Ovary (tissue), 9 donors: ENCODE data around the gene BUB1B. TPM values are rescaled to one million over a fixed set of nuclear protein-coding genes. Genes with fewer than 3 reads are reported as not detected.

ENCODE experiments used
- DNase-seq, 5 donors: peaks; one replicate each; pipeline ENCODE4 v3.0.0-alpha.2; 2019 to 2020
- H3K27ac ChIP-seq, 2 donors: fragments of 200-600 bp; one replicate each; pipeline versions ENCODE4 v1.5.1 to v1.8.0; 2019 to 2022
- H3K27me3 ChIP-seq: fragments of 200-600 bp; one replicate; pipeline ENCODE4 v1.8.0; 2022
- H3K36me3 ChIP-seq: fragments of 200-600 bp; sonication (generic); one replicate; pipeline ENCODE4 v1.5.1; 2019
- H3K4me1 ChIP-seq: one replicate; pipeline ENCODE4 v1.8.1; 2013; ENCODE audit warnings: mild to moderate bottlenecking, moderate library complexity; ENCODE audit not compliant: insufficient read depth
- H3K4me3 ChIP-seq: fragments of 200-600 bp; sonication (generic); one replicate; pipeline ENCODE4 v1.5.1; 2017
- H3K9me3 ChIP-seq, 2 donors: fragments of 200-600 bp in 1 of 2; sonication (generic) in 1 of 2; one replicate each; pipeline versions ENCODE4 v1.5.1 to v1.8.1; 2013 to 2019; ENCODE audit warnings: mild to moderate bottlenecking in 1 of 2, moderate library complexity in 1 of 2
- EP300 ChIP-seq: sonication (generic); formaldehyde crosslinking; IDR thresholded peaks from one replicate; pipeline ENCODE4 v1.6.1; 2017; ENCODE audit warnings: antibody characterized with exemption
- POLR2A ChIP-seq: fragments of 450-650 bp; IDR thresholded peaks from one replicate; pipeline ENCODE4 v1.6.1; 2017; ENCODE audit warnings: antibody characterized with exemption, mild to moderate bottlenecking, moderate library complexity
- WGBS, 3 donors: extraction: QIAGEN DNeasy Blood & Tissue Kit in 1 of 3; methylation state at CpG; one replicate each; pipeline versions ENCODE4 v1.1.5 to v1.1.7; 2013 to 2017; 5-methylcytosine and 5-hydroxymethylcytosine counted together
- intact Hi-C, 4 donors: fragments of 100-400 bp; cut with DNase I; formaldehyde crosslinking; loops; one replicate each; pipeline versions ENCODE4 v1.11.0 to v1.15.1; 2022 to 2023
- polyA plus RNA-seq, 2 donors: library from polyadenylated mRNA; stranded (reverse); fragments of 200-250 nt in 1 of 2; fragments of 350-450 nt in 1 of 2; fragmentation: Illumina TruSeq in 1 of 2; extraction: RNeasy Lipid Tissue Mini Kit (QIAGEN cat#74804) in 1 of 2; gene quantifications; one replicate each; pipeline ENCODE4 v1.2.3, GENCODE V29; 2013 to 2014
- total RNA-seq, 7 donors: library from RNA; depleted of rRNA in 2 of 7; stranded (reverse); fragments of >200 nt in 2 of 7; fragmentation: NEBNext Ultra II Directional in 3 of 7; extraction: Animal tissue kit (Norgen Biotek cat#: 25700) in 3 of 7; gene quantifications; one replicate each; pipeline versions ENCODE4 v1.1.0 to v1.2.4, GENCODE V29; 2016 to 2023
- TF ChIP-seq, protein P1 (sequence below), 3 donors: fragments of 450-650 bp in 2 of 3; fragments of 200-600 bp in 1 of 3; IDR thresholded peaks; one replicate each; pipeline versions ENCODE4 v1.5.1 to v1.8.0; 2016 to 2022; ENCODE audit warnings: antibody characterized with exemption in 3 of 3, mild to moderate bottlenecking in 1 of 3
- donor health status: DM: no; HTN: no; CAD: no; lungs with moderate emphysema.
- donor health status: DM: no; HTN: no; CAD: no.
- donor health status: Bipolar disorder and iron deficiency.
- donor health status: DM: yes; HTN: yes; CAD: no.
- donor health status: DM: no; HTN: no; CAD: no.
- donor health status: DM: yes; HTN: yes; CAD: no.

BUB1B gene
- total and polyA plus RNA-seq, 9 donors, result 0.43 to 2.4 (median 1.2) TPM; not detected in 1

DNA sequence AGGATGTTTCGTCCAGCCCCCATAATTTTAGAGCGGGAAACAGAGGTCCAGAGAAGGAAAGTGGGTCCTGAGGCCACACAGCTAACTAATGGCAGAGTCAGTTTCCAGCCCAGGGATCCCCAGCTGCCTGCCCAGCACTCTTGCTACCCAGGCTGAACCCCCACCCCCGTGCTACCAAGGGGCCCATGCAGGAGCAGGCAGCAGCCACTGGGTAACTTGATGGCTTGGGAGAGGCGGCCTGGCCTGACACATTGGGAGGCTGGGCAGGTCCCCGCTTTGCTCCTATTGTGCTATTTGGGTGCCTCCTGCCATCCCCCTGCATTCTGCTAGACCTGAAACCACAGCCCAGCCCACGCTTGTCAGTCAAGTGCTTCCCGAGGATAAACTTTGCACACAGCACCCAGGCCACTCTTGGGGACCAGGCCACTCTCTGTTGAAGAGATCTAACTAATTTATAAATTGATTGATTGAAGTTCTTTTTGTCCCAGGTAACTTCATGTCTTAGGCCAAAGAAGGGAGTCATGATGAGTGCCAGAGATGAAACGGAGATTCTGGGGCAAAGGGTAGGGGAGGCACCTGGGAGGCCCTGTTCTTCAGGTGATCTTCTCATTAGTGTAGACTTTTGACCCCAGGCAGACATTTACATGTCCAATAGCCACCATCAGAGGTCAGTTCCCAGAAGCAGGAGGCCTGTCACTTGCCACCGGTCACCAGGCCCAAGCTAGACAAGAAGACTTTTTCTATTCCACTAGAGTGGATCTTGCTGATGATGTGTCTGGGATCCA lies 85.0 kb downstream of the BUB1B start:
- DNase-seq, result peak in 1 of 5 donors; percentile 8
- TF ChIP-seq EP300 (no peak), POLR2A (no peak)
- TF ChIP-seq, protein P1, sequence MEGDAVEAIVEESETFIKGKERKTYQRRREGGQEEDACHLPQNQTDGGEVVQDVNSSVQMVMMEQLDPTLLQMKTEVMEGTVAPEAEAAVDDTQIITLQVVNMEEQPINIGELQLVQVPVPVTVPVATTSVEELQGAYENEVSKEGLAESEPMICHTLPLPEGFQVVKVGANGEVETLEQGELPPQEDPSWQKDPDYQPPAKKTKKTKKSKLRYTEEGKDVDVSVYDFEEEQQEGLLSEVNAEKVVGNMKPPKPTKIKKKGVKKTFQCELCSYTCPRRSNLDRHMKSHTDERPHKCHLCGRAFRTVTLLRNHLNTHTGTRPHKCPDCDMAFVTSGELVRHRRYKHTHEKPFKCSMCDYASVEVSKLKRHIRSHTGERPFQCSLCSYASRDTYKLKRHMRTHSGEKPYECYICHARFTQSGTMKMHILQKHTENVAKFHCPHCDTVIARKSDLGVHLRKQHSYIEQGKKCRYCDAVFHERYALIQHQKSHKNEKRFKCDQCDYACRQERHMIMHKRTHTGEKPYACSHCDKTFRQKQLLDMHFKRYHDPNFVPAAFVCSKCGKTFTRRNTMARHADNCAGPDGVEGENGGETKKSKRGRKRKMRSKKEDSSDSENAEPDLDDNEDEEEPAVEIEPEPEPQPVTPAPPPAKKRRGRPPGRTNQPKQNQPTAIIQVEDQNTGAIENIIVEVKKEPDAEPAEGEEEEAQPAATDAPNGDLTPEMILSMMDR (IDR thresholded peaks at IDR 0.05), result no peak
- Histone ChIP-seq H3K36me3 (no peaks in the 10 kb centered on the region), H3K27me3 (no peaks in the 10 kb centered on the region), H3K4me3 (no peak overlapping the region), H3K4me1 (no peaks in the 10 kb centered on the region), H3K27ac (no peak overlapping the region), H3K9me3 (no peaks in the 10 kb centered on the region)
- WGBS, 3 donors, result 92% methylated on average over 9 of the region's 9 CpGs
- intact Hi-C loops, result no loop called here

- no peaks in the 10 kb centered on the region for H3K27me3 ChIP-seq
- no peak overlapping the region for H3K27ac ChIP-seq
- H3K4me3 ChIP-seq, result no peak overlapping the region
- no peaks in the 10 kb centered on the region for H3K9me3 ChIP-seq
- WGBS, 3 donors, result 88 to 89% (median 89%) methylated on average over 8 of the region's 8 CpGs
- no peaks in the 10 kb centered on the region for H3K4me1 ChIP-seq
- intact Hi-C loops, result no loop called here
- peak in 2 of 5 donors; percentile 7 to 10 for DNase-seq
- H3K36me3 ChIP-seq, result no peaks in the 10 kb centered on the region
- TF ChIP-seq, protein P1 (IDR thresholded peaks at IDR 0.05), result no peak
- no peak for TF ChIP-seq EP300
- TF ChIP-seq POLR2A, result no peak
Measured at GRCh38 chr15:40246496-40247280, 85.8 kb downstream of the BUB1B start.

- no peaks in the 10 kb centered on the region for H3K36me3 ChIP-seq
- no peak overlapping the region for H3K27ac ChIP-seq
- no peak for TF ChIP-seq POLR2A
- no peak for TF ChIP-seq EP300
- TF ChIP-seq, protein P1 (IDR thresholded peaks at IDR 0.05), result no peak
- no peaks in the 10 kb centered on the region for H3K27me3 ChIP-seq
- H3K4me3 ChIP-seq, result no peak overlapping the region
- no peaks in the 10 kb centered on the region for H3K4me1 ChIP-seq
- H3K9me3 ChIP-seq, result no peaks in the 10 kb centered on the region
- no peak for DNase-seq
- 84 to 94% (median 91%) methylated on average over 12 of the region's 12 CpGs for WGBS, 3 donors
- intact Hi-C loops, result no loop called here
Measured at GRCh38 chr15:40247406-40247971, 86.6 kb downstream of the BUB1B start.

- TF ChIP-seq POLR2A (no peak), EP300 (no peak)
- TF ChIP-seq, protein P1 (IDR thresholded peaks at IDR 0.05), result no peak
- Histone ChIP-seq H3K4me3 (no peak overlapping the region), H3K27me3 (no peaks in the 10 kb centered on the region), H3K27ac (no peak overlapping the region), H3K4me1 (peaks cover 4% of the 10 kb centered on the region), H3K9me3 (no peaks in the 10 kb centered on the region), H3K36me3 (no peaks in the 10 kb centered on the region)
- intact Hi-C loops, result no loop called here
- WGBS, 3 donors, result 77 to 89% (median 81%) methylated on average over 14 to 17 of the region's 17 CpGs
- DNase-seq, result no peak
Measured at GRCh38 chr15:40248006-40248783, 87.3 kb downstream of the BUB1B start.
